Renal pelvis (tissue), 4 donors: ENCODE measurements around the gene SLC12A7. TPM values are rescaled to one million over a fixed set of nuclear protein-coding genes. Genes with fewer than 3 reads are reported as not detected.

ENCODE experiments used
- DNase-seq: peaks from one replicate; pipeline ENCODE4 v3.0.0-alpha.2; 2013
- polyA plus RNA-seq, 3 donors: library from polyadenylated mRNA; unstranded; fragments of 120-200 nt; gene quantifications; one replicate each; pipeline ENCODE4 v1.2.1, GENCODE V29; 2013; ENCODE audit not compliant: insufficient read length in 3 of 3

Gene SLC12A7
- polyA plus RNA-seq, 3 donors: 41.3 to 50.2 (median 44.3) TPM

- DNase-seq: no peak
These were observed 58.4 kb downstream of the SLC12A7 start for GRCh38 chr5:1053391-1054017.

GRCh38 chr5:1052641-1053390 is 59.0 kb downstream of the SLC12A7 start:
- DNase-seq: no peak

GRCh38 chr5:1052076-1052475 is 59.8 kb downstream of the SLC12A7 start:
- DNase-seq: no peak

GRCh38 chr5:1051366-1051720 is 60.5 kb downstream of the SLC12A7 start:
- DNase-seq: no peak

- peak; percentile 14 for DNase-seq
These were observed 61.2 kb downstream of the SLC12A7 start for GRCh38 chr5:1050423-1051365.

GRCh38 chr5:1048861-1049838 is 62.7 kb downstream of the SLC12A7 start:
- no peak for DNase-seq

GRCh38 chr5:1048162-1048721 is 63.6 kb downstream of the SLC12A7 start:
- DNase-seq: no peak

GRCh38 chr5:1047332-1047965 is 64.4 kb downstream of the SLC12A7 start:
- no peak for DNase-seq

GRCh38 chr5:1045960-1046560 is 65.8 kb downstream of the SLC12A7 start:
- DNase-seq: no peak

- DNase-seq: no peak
These were observed 67.7 kb downstream of the SLC12A7 start for GRCh38 chr5:1044117-1044516.

- no peak for DNase-seq
These were observed 68.5 kb downstream of the SLC12A7 start for GRCh38 chr5:1043327-1043726.

GRCh38 chr5:1042626-1043025 is 69.2 kb downstream of the SLC12A7 start:
- DNase-seq: no peak

- DNase-seq: no peak
These were observed 70.4 kb downstream of the SLC12A7 start for GRCh38 chr5:1041225-1042143.

- DNase-seq: no peak
These were observed 71.3 kb downstream of the SLC12A7 start for GRCh38 chr5:1040571-1040970.

GRCh38 chr5:1039706-1040260 is 72.1 kb downstream of the SLC12A7 start:
- no peak for DNase-seq

- DNase-seq: no peak
These were observed 72.7 kb downstream of the SLC12A7 start for GRCh38 chr5:1039210-1039548.

- no peak for DNase-seq
These were observed 73.2 kb downstream of the SLC12A7 start for GRCh38 chr5:1038417-1039209.
